WTC11 (cell line): ENCODE measurements around the gene TFF2.

Experiments
- CTCF ChIP-seq: fragments of 200-600 bp; IDR thresholded peaks from 2 replicates; pipeline ENCODE4 v1.8.0; 2022; ENCODE audit warnings: antibody characterized with exemption
- ESRRA ChIP-seq: sonication (generic); formaldehyde crosslinking; IDR thresholded peaks from 2 replicates; pipeline ENCODE4 v1.8.1; 2022; ENCODE audit warnings: mild to moderate bottlenecking, missing genetic modification reagents, borderline replicate concordance
- ETV6 ChIP-seq: sonication (generic); formaldehyde crosslinking; IDR thresholded peaks from 2 replicates; pipeline ENCODE4 v1.8.1; 2022; ENCODE audit warnings: mild to moderate bottlenecking, missing genetic modification reagents
- IRF2 ChIP-seq: sonication (generic); formaldehyde crosslinking; IDR thresholded peaks from 2 replicates; pipeline ENCODE4 v1.8.0; 2022; ENCODE audit warnings: low read depth, missing genetic modification reagents, borderline replicate concordance
- JAZF1 ChIP-seq: fragments of 250-450 bp; sonication (Bioruptor Pico); IDR thresholded peaks from 2 replicates; pipeline ENCODE4 v1.9.0; 2021; ENCODE audit warnings: moderate library complexity, mild to moderate bottlenecking, inconsistent platforms
- JUN ChIP-seq: sonication (generic); formaldehyde crosslinking; IDR thresholded peaks from 2 replicates; pipeline ENCODE4 v1.8.0; 2023; ENCODE audit warnings: mild to moderate bottlenecking, missing genetic modification reagents
- MAX ChIP-seq: sonication (generic); formaldehyde crosslinking; IDR thresholded peaks from 2 replicates; pipeline ENCODE4 v1.8.0; 2022; ENCODE audit warnings: mild to moderate bottlenecking, missing genetic modification reagents
- NR2C2 ChIP-seq: sonication (generic); formaldehyde crosslinking; IDR thresholded peaks from 2 replicates; pipeline ENCODE4 v1.8.0; 2022; ENCODE audit warnings: mild to moderate bottlenecking, missing genetic modification reagents
- RELA ChIP-seq: sonication (generic); formaldehyde crosslinking; IDR thresholded peaks from 2 replicates; pipeline ENCODE4 v1.8.1; 2022; ENCODE audit warnings: missing genetic modification reagents, mild to moderate bottlenecking, borderline replicate concordance
- SP1 ChIP-seq: sonication (generic); formaldehyde crosslinking; conservative IDR thresholded peaks from 2 replicates; pipeline ENCODE4 v1.8.1; 2022; ENCODE audit warnings: missing genetic modification reagents
- ZNF281 ChIP-seq: sonication (generic); formaldehyde crosslinking; IDR thresholded peaks from 2 replicates; pipeline ENCODE4 v1.8.0; 2023; ENCODE audit warnings: mild to moderate bottlenecking, missing genetic modification reagents
- TF ChIP-seq, protein P1 (sequence below): sonication (generic); formaldehyde crosslinking; IDR thresholded peaks from 2 replicates; pipeline ENCODE4 v1.8.1; 2023; ENCODE audit warnings: mild to moderate bottlenecking, missing genetic modification reagents, moderate library complexity

DNA sequence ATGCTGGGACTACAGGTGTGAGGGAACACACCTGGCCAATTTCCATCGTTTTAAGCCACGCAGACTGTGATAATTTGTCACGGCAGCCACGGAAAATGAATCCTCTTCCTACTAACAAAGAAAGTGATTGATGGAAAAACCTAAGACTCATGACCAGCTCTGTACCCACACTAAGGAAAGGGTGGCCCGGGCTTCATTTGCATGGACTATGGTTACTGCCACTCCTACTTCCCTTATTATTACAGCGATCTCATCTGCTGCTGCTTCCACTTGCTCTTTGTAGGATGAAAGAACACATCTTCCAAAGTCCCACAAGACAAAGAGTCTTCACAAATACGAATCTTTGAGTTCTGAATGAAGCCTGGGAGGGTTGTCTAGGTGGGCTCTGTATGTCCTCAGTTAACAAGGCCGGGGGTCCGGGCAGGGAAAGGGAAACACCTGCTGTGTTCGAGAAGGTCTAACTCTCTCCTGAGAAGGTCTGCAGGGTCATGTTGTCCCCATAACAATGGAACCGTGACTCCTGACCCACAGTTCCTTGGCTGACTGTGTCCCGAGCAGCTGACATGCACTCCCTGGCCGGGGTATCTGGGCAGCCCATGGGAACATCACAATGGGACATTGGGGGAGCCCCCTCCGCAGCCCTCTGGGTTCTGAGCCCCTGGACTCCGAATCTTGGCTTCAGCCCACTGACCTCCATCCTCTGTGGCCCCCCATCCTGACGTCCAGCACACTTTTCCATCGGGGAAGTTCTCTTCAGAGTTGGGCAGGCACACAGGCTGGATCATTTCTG is 28.8 kb upstream of the TFF2 start:
- TF ChIP-seq ESRRA (no peak), CTCF (no peak), IRF2 (CRISPR knock-in tag) (no peak), MAX (CRISPR knock-in tag) (no peak), NR2C2 (CRISPR knock-in tag) (no peak), JUN (CRISPR knock-in tag) (no peak), ETV6 (CRISPR knock-in tag) (no peak), RELA (CRISPR knock-in tag) (no peak), ZNF281 (CRISPR knock-in tag) (no peak), JAZF1 (CRISPR knock-in tag) (no peak), SP1 (CRISPR knock-in tag) (no peak)
- TF ChIP-seq, protein P1, sequence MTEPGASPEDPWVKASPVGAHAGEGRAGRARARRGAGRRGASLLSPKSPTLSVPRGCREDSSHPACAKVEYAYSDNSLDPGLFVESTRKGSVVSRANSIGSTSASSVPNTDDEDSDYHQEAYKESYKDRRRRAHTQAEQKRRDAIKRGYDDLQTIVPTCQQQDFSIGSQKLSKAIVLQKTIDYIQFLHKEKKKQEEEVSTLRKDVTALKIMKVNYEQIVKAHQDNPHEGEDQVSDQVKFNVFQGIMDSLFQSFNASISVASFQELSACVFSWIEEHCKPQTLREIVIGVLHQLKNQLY: no peak
